Caco-2 (cell line): ENCODE data around the gene KIF2A. TPM values are rescaled to one million over a fixed set of nuclear protein-coding genes. Genes with fewer than 3 reads are reported as not detected.

Experiments used
- BruUV-seq: library from RNA; stranded (reverse); fragments of 400-500 nt; replicated peaks from 2 replicates; lab custom pipeline; 2021; lab: Mats Ljungman, UMichigan
- CTCF ChIA-PET: fragments of 300-600 bp; sonication (Branson Sonifier 250); formaldehyde crosslinking; loops from one replicate; lab custom pipeline; 2022; ENCODE audit warnings: antibody characterized with exemption; lab: Charles Lee
- POLR2A ChIA-PET: fragments of 300-600 bp; sonication (Branson Sonifier 250); formaldehyde crosslinking; loops from one replicate; lab custom pipeline; 2022; ENCODE audit warnings: antibody characterized with exemption; lab: Charles Lee
- DNase-seq, 2 experiments: peaks; one replicate each; pipeline versions ENCODE4 v3.0.0 to v3.0.0-alpha.2; 2020 to 2022
- H3K27me3 ChIP-seq: replicated peaks from 2 replicates; pipeline ENCODE4 v1.6.0; 2011; ENCODE audit warnings: low read length; ENCODE audit not compliant: control insufficient read depth, insufficient read depth
- H3K36me3 ChIP-seq: 2 replicates; pipeline ENCODE4 v1.5.1; 2011; ENCODE audit warnings: low read length; ENCODE audit not compliant: control insufficient read depth, insufficient read depth
- H3K4me1 ChIP-seq: fragments of 250-450 bp; sonication (Bioruptor Pico); 2 replicates; pipeline ENCODE4 v1.5.1; 2020; ENCODE audit warnings: mild to moderate bottlenecking
- H3K4me3 ChIP-seq: 2 replicates; pipeline ENCODE4 v1.5.1; 2011; ENCODE audit warnings: low read depth, mild to moderate bottlenecking, control low read depth, low read length
- H3K9me3 ChIP-seq: fragments of 250-450 bp; sonication (Bioruptor Pico); 2 replicates; pipeline ENCODE4 v1.5.1; 2020; ENCODE audit warnings: mild to moderate bottlenecking, moderate library complexity
- H3K27ac Mint-ChIP-seq: one replicate; pipeline ENCODE4 v1.8.0; 2022; ENCODE audit warnings: mixed read lengths; ENCODE audit not compliant: unreplicated experiment
- H3K27me3 Mint-ChIP-seq: one replicate; pipeline ENCODE4 v1.8.0; 2022; ENCODE audit warnings: mixed read lengths; ENCODE audit not compliant: insufficient read depth, unreplicated experiment
- H3K36me3 Mint-ChIP-seq: one replicate; pipeline ENCODE4 v1.8.0; 2022; ENCODE audit warnings: mild to moderate bottlenecking, mixed read lengths; ENCODE audit not compliant: insufficient read depth, unreplicated experiment
- H3K4me1 Mint-ChIP-seq: one replicate; pipeline ENCODE4 v1.8.0; 2022; ENCODE audit warnings: low read depth, mixed read lengths; ENCODE audit not compliant: unreplicated experiment
- H3K4me3 Mint-ChIP-seq: one replicate; pipeline ENCODE4 v1.8.0; 2022; ENCODE audit warnings: mild to moderate bottlenecking, moderate library complexity, mixed read lengths; ENCODE audit not compliant: unreplicated experiment
- H3K9me3 Mint-ChIP-seq: one replicate; pipeline ENCODE4 v1.8.0; 2022; ENCODE audit warnings: mixed read lengths; ENCODE audit not compliant: unreplicated experiment
- CTCF ChIP-seq, 2 experiments: fragments of 200-600 bp in 1 of 2; IDR thresholded peaks; 1 replicate in 1 of 2; 2 replicates in 1 of 2; pipeline versions ENCODE4 v1.5.1 to v1.8.0; 2011 to 2022; ENCODE audit warnings: antibody characterized with exemption in 1 of 2, control low read depth in 1 of 2, inconsistent platforms in 1 of 2, low read depth in 1 of 2, low read length in 1 of 2, mild to moderate bottlenecking in 1 of 2, moderate library complexity in 1 of 2; ENCODE audit not compliant: insufficient read depth in 1 of 2, severe bottlenecking in 1 of 2, unreplicated experiment in 1 of 2
- intact Hi-C: fragments of 100-400 bp; cut with micrococcal nuclease; formaldehyde crosslinking; loops from one replicate; pipeline ENCODE4 v1.10.0; 2022; ENCODE audit not compliant: unreplicated experiment
- total RNA-seq: library from RNA; stranded (reverse); gene quantifications from 2 replicates; pipeline ENCODE4 v1.2.3, GENCODE V29; 2022

Gene KIF2A
- total RNA-seq, 1 experiment from 2014 or later: 65.6 TPM

- H3K36me3 ChIP-seq: no peaks in the 10 kb centered on the region
Measured at GRCh38 chr5:62354028-62354874, 48.2 kb downstream of the KIF2A start.

GRCh38 chr5:62362701-62363100, 56.7 kb downstream of the KIF2A start:
- no peaks in the 10 kb centered on the region for H3K4me1 ChIP-seq
- Mint-ChIP-seq H3K36me3 (peaks cover 42% of the 10 kb centered on the region), H3K9me3 (no peaks in the 10 kb centered on the region), H3K4me1 (no peaks in the 10 kb centered on the region), H3K4me3 (no peak overlapping the region), H3K27me3 (no peaks in the 10 kb centered on the region), H3K27ac (no peak overlapping the region)
- no peaks in the 10 kb centered on the region for H3K9me3 ChIP-seq
- ChIA-PET POLR2A (no interaction called here), CTCF (no interaction called here)
- H3K4me3 ChIP-seq: no peak overlapping the region
- no peaks in the 10 kb centered on the region; the same call in none of the 2 replicates for H3K36me3 ChIP-seq
- TF ChIP-seq CTCF (IDR thresholded peaks at IDR 0.05; ENCODE audit: insufficient read depth in 1 of 2, low read depth in 1 of 2, low read length in 1 of 2, severe bottlenecking in 1 of 2, unreplicated experiment in 1 of 2): no peak
- H3K27me3 ChIP-seq: no peaks in the 10 kb centered on the region
- no peak for DNase-seq
- no TSS peak for BruUV-seq
- intact Hi-C loops: no loop called here

More at GRCh38 chr5:62354028-62354874, 48.2 kb downstream of the KIF2A start:
- intact Hi-C loops: loop anchor here (1.0 to 2.0 kb wide), 2 partner anchors 47 to 130 kb away; partner anchors contain the start of gene KIF2A
- H3K4me3 Mint-ChIP-seq: no peak overlapping the region
- H3K9me3 Mint-ChIP-seq: no peaks in the 10 kb centered on the region
- no peak overlapping the region for H3K27ac Mint-ChIP-seq
- H3K27me3 Mint-ChIP-seq: no peaks in the 10 kb centered on the region
- peaks cover 52% of the 10 kb centered on the region for H3K36me3 Mint-ChIP-seq
- no peaks in the 10 kb centered on the region for H3K4me1 Mint-ChIP-seq
- H3K4me1 ChIP-seq: no peaks in the 10 kb centered on the region
- H3K4me3 ChIP-seq: no peak overlapping the region
- TF ChIP-seq CTCF (IDR thresholded peaks at IDR 0.05; ENCODE audit: insufficient read depth in 1 of 2, low read depth in 1 of 2, low read length in 1 of 2, severe bottlenecking in 1 of 2, unreplicated experiment in 1 of 2): peak; percentile 54 to 57
- peak in 1 of 2 experiments; percentile 46 for DNase-seq
- CTCF ChIA-PET: no interaction called here
- POLR2A ChIA-PET: no interaction called here
- no TSS peak for BruUV-seq
- H3K9me3 ChIP-seq: no peaks in the 10 kb centered on the region
- H3K27me3 ChIP-seq: no peaks in the 10 kb centered on the region

- H3K36me3 ChIP-seq: no peaks in the 10 kb centered on the region; the same call in none of the 2 replicates
- intact Hi-C loops: no loop called here
- H3K9me3 Mint-ChIP-seq: no peaks in the 10 kb centered on the region
- H3K4me1 ChIP-seq: no peaks in the 10 kb centered on the region
- peaks cover 52% of the 10 kb centered on the region for H3K36me3 Mint-ChIP-seq
- ChIA-PET CTCF (no interaction called here), POLR2A (interaction anchor here (1.0 kb wide), 1 partner anchor 35 kb away, joined by 7 read pairs; the partner anchor contains the start of gene DIMT1)
- H3K4me3 Mint-ChIP-seq: no peak overlapping the region
- DNase-seq: no peak
- H3K27me3 Mint-ChIP-seq: no peaks in the 10 kb centered on the region
- H3K27ac Mint-ChIP-seq: no peak overlapping the region
- no peaks in the 10 kb centered on the region for H3K4me1 Mint-ChIP-seq
- BruUV-seq: no TSS peak
- H3K9me3 ChIP-seq: no peaks in the 10 kb centered on the region
- no peaks in the 10 kb centered on the region for H3K27me3 ChIP-seq
- H3K4me3 ChIP-seq: no peak overlapping the region
- no peak for TF ChIP-seq CTCF (IDR thresholded peaks at IDR 0.05; ENCODE audit: insufficient read depth in 1 of 2, low read depth in 1 of 2, low read length in 1 of 2, severe bottlenecking in 1 of 2, unreplicated experiment in 1 of 2)
Measured at GRCh38 chr5:62369039-62369438, 63.0 kb downstream of the KIF2A start.
